Thyroid gland (tissue), 4 donors: ENCODE measurements around the gene ICE1.

Experiments
- POLR2A ChIP-seq, 2 donors: fragments of 450-650 bp; IDR thresholded peaks; one replicate each; pipeline ENCODE4 v1.6.1; 2017; ENCODE audit warnings: antibody characterized with exemption in 2 of 2, mild to moderate bottlenecking in 2 of 2, moderate library complexity in 1 of 2
- TF ChIP-seq, protein P1 (sequence below), 6 experiments: fragments of 200-600 bp in 3 of 6; fragments of 450-650 bp in 3 of 6; sonication (generic) in 3 of 6; IDR thresholded peaks; one replicate each; pipeline ENCODE4 v1.5.1; 2016 to 2019; ENCODE audit warnings: antibody characterized with exemption in 6 of 6, mild to moderate bottlenecking in 2 of 6, inconsistent platforms in 1 of 6, moderate library complexity in 1 of 6

DNA sequence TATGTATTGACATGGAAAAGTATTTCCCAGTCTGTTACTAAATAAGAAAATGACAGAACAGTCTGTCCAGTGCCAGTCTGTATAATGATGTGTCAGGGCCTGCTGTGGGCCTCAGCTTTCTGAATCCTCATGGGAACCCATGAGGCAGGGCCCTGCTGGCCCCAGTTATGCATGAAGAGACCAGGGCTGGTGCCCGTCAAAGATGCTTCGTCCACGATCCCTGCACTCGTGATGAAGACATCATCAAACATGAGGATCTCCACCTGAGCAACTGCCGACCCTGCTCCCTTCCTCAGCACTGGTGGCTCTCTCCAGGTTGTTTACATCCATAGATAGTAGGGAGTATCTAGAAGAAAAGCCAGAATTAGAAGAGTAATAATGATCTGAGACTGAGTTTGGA lies 52.5 kb downstream of the ICE1 start:
- TF ChIP-seq, protein P1, sequence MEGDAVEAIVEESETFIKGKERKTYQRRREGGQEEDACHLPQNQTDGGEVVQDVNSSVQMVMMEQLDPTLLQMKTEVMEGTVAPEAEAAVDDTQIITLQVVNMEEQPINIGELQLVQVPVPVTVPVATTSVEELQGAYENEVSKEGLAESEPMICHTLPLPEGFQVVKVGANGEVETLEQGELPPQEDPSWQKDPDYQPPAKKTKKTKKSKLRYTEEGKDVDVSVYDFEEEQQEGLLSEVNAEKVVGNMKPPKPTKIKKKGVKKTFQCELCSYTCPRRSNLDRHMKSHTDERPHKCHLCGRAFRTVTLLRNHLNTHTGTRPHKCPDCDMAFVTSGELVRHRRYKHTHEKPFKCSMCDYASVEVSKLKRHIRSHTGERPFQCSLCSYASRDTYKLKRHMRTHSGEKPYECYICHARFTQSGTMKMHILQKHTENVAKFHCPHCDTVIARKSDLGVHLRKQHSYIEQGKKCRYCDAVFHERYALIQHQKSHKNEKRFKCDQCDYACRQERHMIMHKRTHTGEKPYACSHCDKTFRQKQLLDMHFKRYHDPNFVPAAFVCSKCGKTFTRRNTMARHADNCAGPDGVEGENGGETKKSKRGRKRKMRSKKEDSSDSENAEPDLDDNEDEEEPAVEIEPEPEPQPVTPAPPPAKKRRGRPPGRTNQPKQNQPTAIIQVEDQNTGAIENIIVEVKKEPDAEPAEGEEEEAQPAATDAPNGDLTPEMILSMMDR (IDR thresholded peaks at IDR 0.05), result no peak
- no peak for TF ChIP-seq POLR2A (IDR thresholded peaks at IDR 0.05)
